ENCODE measurements around the gene CDHR5. TPM values are rescaled to one million over a fixed set of nuclear protein-coding genes. Genes with fewer than 3 reads are reported as not detected.

The CDHR5 gene
- total and polyA plus RNA-seq, 10 donors: 0.02 to 0.16 (median 0.03) TPM; not detected in 7

GRCh38 chr11:587978-588380 is 36.8 kb downstream of the CDHR5 start:
- no peak for TF ChIP-seq POLR2AphosphoS5 (IDR thresholded peaks at IDR 0.05)
- no peak for TF ChIP-seq CTCF (IDR thresholded peaks at IDR 0.05 in 8 of 11, conservative IDR thresholded peaks at IDR 0.05 in 3 of 11)
- no peak for TF ChIP-seq POLR2A (IDR thresholded peaks at IDR 0.05)
- WGBS, 5 donors: 31 to 63% (median 48%) methylated on average over 6 of the region's 6 CpGs
- no peak overlapping the region for H3K4me3 ChIP-seq
- H3K27ac ChIP-seq: peak overlapping the region in 5 of 8 donors; percentile 1 to 75 (median 50)
- H3K27me3 ChIP-seq (replicated peaks in 1 of 7): no peaks in the 10 kb centered on the region
- intact Hi-C loops (cut with DNase I; ENCODE audit: low total_unique reads): no loop called here
- DNase-seq: no peak
- peaks cover 0 to 29% (median 11%) of the 10 kb centered on the region in 6 donors for H3K4me1 ChIP-seq
- H3K36me3 ChIP-seq: peaks cover 5 to 97% (median 89%) of the 10 kb centered on the region in 6 donors
- H3K9me3 ChIP-seq: no peaks in the 10 kb centered on the region

- WGBS, 5 donors: 79 to 85% (median 83%) methylated on average over 7 to 8 of the region's 8 CpGs
- Histone ChIP-seq H3K4me3 (no peak overlapping the region), H3K4me1 (peaks cover 0 to 29% (median 11%) of the 10 kb centered on the region in 6 donors), H3K36me3 (peaks cover 1 to 97% (median 88%) of the 10 kb centered on the region in 6 donors), H3K27ac (peak overlapping the region in 5 of 8 donors; percentile 1 to 75 (median 50)), H3K9me3 (no peaks in the 10 kb centered on the region), H3K27me3 (replicated peaks in 1 of 7) (no peaks in the 10 kb centered on the region)
- no peak for DNase-seq
- intact Hi-C loops (cut with DNase I; ENCODE audit: low total_unique reads): no loop called here
- TF ChIP-seq CTCF (IDR thresholded peaks at IDR 0.05 in 8 of 11, conservative IDR thresholded peaks at IDR 0.05 in 3 of 11): no peak
- TF ChIP-seq POLR2A (IDR thresholded peaks at IDR 0.05): no peak
- TF ChIP-seq POLR2AphosphoS5 (IDR thresholded peaks at IDR 0.05): no peak
Observed at GRCh38 chr11:587546-587945, 37.2 kb downstream of the CDHR5 start.

GRCh38 chr11:586376-587316 is 38.1 kb downstream of the CDHR5 start:
- Histone ChIP-seq H3K27me3 (replicated peaks in 1 of 7) (no peaks in the 10 kb centered on the region), H3K4me3 (no peak overlapping the region), H3K9me3 (no peaks in the 10 kb centered on the region), H3K4me1 (peaks cover 0 to 35% (median 13%) of the 10 kb centered on the region in 6 donors), H3K36me3 (peaks cover 0 to 97% (median 89%) of the 10 kb centered on the region in 6 donors), H3K27ac (peak overlapping the region in 1 of 8 donors; percentile 50)
- WGBS, 5 donors: 85 to 92% (median 89%) methylated on average over 27 to 32 of the region's 32 CpGs
- no peak for TF ChIP-seq POLR2A (IDR thresholded peaks at IDR 0.05)
- TF ChIP-seq POLR2AphosphoS5 (IDR thresholded peaks at IDR 0.05): peak in 1 of 3 donors; percentile 47
- no peak for TF ChIP-seq CTCF (IDR thresholded peaks at IDR 0.05 in 8 of 11, conservative IDR thresholded peaks at IDR 0.05 in 3 of 11)
- no peak for DNase-seq
- intact Hi-C loops (cut with DNase I; ENCODE audit: low total_unique reads): no loop called here

- peaks cover 13 to 59% (median 31%) of the 10 kb centered on the region in 6 donors for H3K4me1 ChIP-seq
- peaks cover 0 to 82% (median 69%) of the 10 kb centered on the region in 6 donors for H3K36me3 ChIP-seq
- no peaks in the 10 kb centered on the region for H3K9me3 ChIP-seq
- no peak for TF ChIP-seq POLR2A (IDR thresholded peaks at IDR 0.05)
- no peak for TF ChIP-seq CTCF (IDR thresholded peaks at IDR 0.05 in 8 of 11, conservative IDR thresholded peaks at IDR 0.05 in 3 of 11)
- TF ChIP-seq POLR2AphosphoS5 (IDR thresholded peaks at IDR 0.05): peak in 1 of 3 donors; percentile 25
- intact Hi-C loops (cut with DNase I; ENCODE audit: low total_unique reads): no loop called here
- no peak overlapping the region for H3K4me3 ChIP-seq
- no peak for DNase-seq
- no peak overlapping the region for H3K27ac ChIP-seq
- WGBS, 5 donors: 94 to 100% (median 98%) methylated on average over 7 to 10 of the region's 10 CpGs
- no peaks in the 10 kb centered on the region for H3K27me3 ChIP-seq (replicated peaks in 1 of 7)
Observed at GRCh38 chr11:584287-584686, 40.5 kb downstream of the CDHR5 start.
